Neural cell (in vitro differentiated cells): ENCODE results near the gene ASCC3.

ENCODE experiments used
- CTCF ChIP-seq: fragments of 450-650 bp; IDR thresholded peaks from 2 replicates; pipeline ENCODE4 v1.5.1; 2014; ENCODE audit warnings: antibody characterized with exemption, mild to moderate bottlenecking, moderate library complexity; ENCODE audit not compliant: poor library complexity, severe bottlenecking
- EP300 ChIP-seq: fragments of 450-650 bp; conservative IDR thresholded peaks from 2 replicates; pipeline ENCODE4 v1.6.1; 2014; ENCODE audit warnings: antibody characterized with exemption, mild to moderate bottlenecking, moderate library complexity; ENCODE audit not compliant: poor library complexity, severe bottlenecking
- EZH2 ChIP-seq: fragments of 200-600, 300-800 bp; shearing (Covaris generic), sonication (generic); IDR thresholded peaks from 2 replicates; pipeline ENCODE4 v1.6.1; 2014; ENCODE audit warnings: antibody characterized with exemption, low read length, borderline replicate concordance, mild to moderate bottlenecking; ENCODE audit not compliant: insufficient read depth, poor library complexity, severe bottlenecking
- POLR2AphosphoS5 ChIP-seq: IDR thresholded peaks from 2 replicates; pipeline ENCODE4 v1.6.1; 2012
- RAD21 ChIP-seq: fragments of 450-650 bp; conservative IDR thresholded peaks from 2 replicates; pipeline ENCODE4 v1.6.1; 2014; ENCODE audit warnings: antibody characterized with exemption, mild to moderate bottlenecking, moderate library complexity
- REST ChIP-seq: IDR thresholded peaks from 2 replicates; pipeline ENCODE4 v1.6.1; 2012; ENCODE audit warnings: borderline replicate concordance
- SMC3 ChIP-seq: fragments of 450-650 bp; conservative IDR thresholded peaks from 2 replicates; pipeline ENCODE4 v1.6.1; 2014; ENCODE audit warnings: antibody characterized with exemption, mild to moderate bottlenecking, moderate library complexity; ENCODE audit not compliant: poor library complexity

- no peak for TF ChIP-seq REST
- no peak for TF ChIP-seq CTCF
- TF ChIP-seq POLR2AphosphoS5 = no peak
- TF ChIP-seq RAD21 = no peak
- TF ChIP-seq EP300 = no peak
- TF ChIP-seq EZH2 = no peak
- TF ChIP-seq SMC3 = no peak
These were observed 407.9 kb downstream of the ASCC3 start for GRCh38 chr6:100473182-100473581.
